Measurements from ENCODE around the gene STK32C. TPM values are rescaled to one million over a fixed set of nuclear protein-coding genes. Genes with fewer than 3 reads are reported as not detected.

Gene STK32C
- total RNA-seq, 1 experiment from 2014 or later, result 20.7 TPM

DNA sequence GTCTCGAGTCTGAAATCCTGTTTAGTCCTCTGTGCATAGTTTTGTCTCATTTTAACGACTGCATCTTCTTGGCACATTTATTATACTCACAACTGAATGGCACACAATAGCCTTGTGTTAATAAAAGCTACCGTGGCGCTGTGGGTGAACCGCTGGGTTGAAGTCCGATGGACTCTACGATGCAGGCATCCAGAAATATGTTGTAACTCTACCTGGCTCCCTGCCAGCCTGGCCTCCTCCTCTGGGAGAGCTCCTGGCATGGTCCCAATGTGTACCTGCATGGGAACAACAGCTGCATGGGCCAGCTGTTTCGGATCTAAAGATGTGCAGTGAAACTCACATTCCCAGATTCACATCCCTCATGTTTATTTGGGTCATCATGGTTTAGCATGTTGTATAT lies 124.7 kb downstream of the STK32C start:
- TF ChIP-seq, protein P1, sequence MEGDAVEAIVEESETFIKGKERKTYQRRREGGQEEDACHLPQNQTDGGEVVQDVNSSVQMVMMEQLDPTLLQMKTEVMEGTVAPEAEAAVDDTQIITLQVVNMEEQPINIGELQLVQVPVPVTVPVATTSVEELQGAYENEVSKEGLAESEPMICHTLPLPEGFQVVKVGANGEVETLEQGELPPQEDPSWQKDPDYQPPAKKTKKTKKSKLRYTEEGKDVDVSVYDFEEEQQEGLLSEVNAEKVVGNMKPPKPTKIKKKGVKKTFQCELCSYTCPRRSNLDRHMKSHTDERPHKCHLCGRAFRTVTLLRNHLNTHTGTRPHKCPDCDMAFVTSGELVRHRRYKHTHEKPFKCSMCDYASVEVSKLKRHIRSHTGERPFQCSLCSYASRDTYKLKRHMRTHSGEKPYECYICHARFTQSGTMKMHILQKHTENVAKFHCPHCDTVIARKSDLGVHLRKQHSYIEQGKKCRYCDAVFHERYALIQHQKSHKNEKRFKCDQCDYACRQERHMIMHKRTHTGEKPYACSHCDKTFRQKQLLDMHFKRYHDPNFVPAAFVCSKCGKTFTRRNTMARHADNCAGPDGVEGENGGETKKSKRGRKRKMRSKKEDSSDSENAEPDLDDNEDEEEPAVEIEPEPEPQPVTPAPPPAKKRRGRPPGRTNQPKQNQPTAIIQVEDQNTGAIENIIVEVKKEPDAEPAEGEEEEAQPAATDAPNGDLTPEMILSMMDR (IDR thresholded peaks at IDR 0.05; ENCODE audit: unreplicated experiment), result no peak
- ChIA-PET POLR2A (no interaction called here), CTCF (interaction anchor here (1.1 kb wide), 1 partner anchor 40 kb away, joined by 3 read pairs; no protein-coding TSS in a partner anchor)
- H3K27me3 Mint-ChIP-seq (ENCODE audit: insufficient read depth, unreplicated experiment), result peaks cover 22% of the 10 kb centered on the region
- BruUV-seq (replicated peaks), result no TSS peak
- H3K36me3 Mint-ChIP-seq (ENCODE audit: insufficient read depth, unreplicated experiment), result no peaks in the 10 kb centered on the region
- DNase-seq (ENCODE audit: unreplicated experiment), result peak; percentile 65
- intact Hi-C loops (cut with micrococcal nuclease), result no loop called here
- no peaks in the 10 kb centered on the region for H3K4me1 Mint-ChIP-seq (ENCODE audit: insufficient read depth, unreplicated experiment)
- no peak overlapping the region for H3K4me3 Mint-ChIP-seq (ENCODE audit: unreplicated experiment)
- no peak overlapping the region for H3K27ac Mint-ChIP-seq (ENCODE audit: low read depth, unreplicated experiment)
- no peaks in the 10 kb centered on the region for H3K9me3 Mint-ChIP-seq (ENCODE audit: unreplicated experiment)

DNA sequence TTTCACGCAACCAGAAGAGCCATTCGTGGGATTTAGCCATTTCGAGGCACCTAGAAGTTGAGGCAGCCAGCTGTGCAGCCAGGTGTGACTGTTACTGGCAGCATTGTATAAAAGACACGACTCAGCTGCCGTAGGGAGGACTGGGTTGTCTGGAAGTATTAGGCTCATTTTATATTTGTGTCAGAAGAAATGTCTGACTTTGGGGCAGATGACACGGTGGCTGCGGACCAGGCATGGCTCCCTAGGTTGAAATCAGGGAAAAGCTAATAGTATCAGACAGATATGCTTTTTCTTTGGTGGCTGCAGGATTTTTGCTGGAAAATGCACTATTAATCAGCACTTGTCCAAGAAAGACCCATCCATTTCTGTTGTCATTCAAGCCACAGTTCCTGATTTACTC lies 125.2 kb downstream of the STK32C start:
- ChIA-PET POLR2A (no interaction called here), CTCF (interaction anchor here (1.1 kb wide), 1 partner anchor 40 kb away, joined by 3 read pairs; no protein-coding TSS in a partner anchor)
- H3K4me3 Mint-ChIP-seq (ENCODE audit: unreplicated experiment), result no peak overlapping the region
- DNase-seq (ENCODE audit: unreplicated experiment), result no peak
- H3K27ac Mint-ChIP-seq (ENCODE audit: low read depth, unreplicated experiment), result no peak overlapping the region
- H3K27me3 Mint-ChIP-seq (ENCODE audit: insufficient read depth, unreplicated experiment), result peaks cover 23% of the 10 kb centered on the region
- TF ChIP-seq, protein P1 (IDR thresholded peaks at IDR 0.05; ENCODE audit: unreplicated experiment), result no peak
- no TSS peak for BruUV-seq (replicated peaks)
- intact Hi-C loops (cut with micrococcal nuclease), result no loop called here
- no peaks in the 10 kb centered on the region for H3K36me3 Mint-ChIP-seq (ENCODE audit: insufficient read depth, unreplicated experiment)
- H3K9me3 Mint-ChIP-seq (ENCODE audit: unreplicated experiment), result no peaks in the 10 kb centered on the region
- H3K4me1 Mint-ChIP-seq (ENCODE audit: insufficient read depth, unreplicated experiment), result no peaks in the 10 kb centered on the region

GRCh38 chr10:132181691-132182425 lies 125.9 kb downstream of the STK32C start:
- H3K4me1 Mint-ChIP-seq (ENCODE audit: insufficient read depth, unreplicated experiment), result no peaks in the 10 kb centered on the region
- DNase-seq (ENCODE audit: unreplicated experiment), result no peak
- ChIA-PET POLR2A (no interaction called here), CTCF (no interaction called here)
- no TSS peak for BruUV-seq (replicated peaks)
- no peaks in the 10 kb centered on the region for H3K36me3 Mint-ChIP-seq (ENCODE audit: insufficient read depth, unreplicated experiment)
- no peaks in the 10 kb centered on the region for H3K9me3 Mint-ChIP-seq (ENCODE audit: unreplicated experiment)
- no peak overlapping the region for H3K4me3 Mint-ChIP-seq (ENCODE audit: unreplicated experiment)
- no peak overlapping the region for H3K27ac Mint-ChIP-seq (ENCODE audit: low read depth, unreplicated experiment)
- peaks cover 26% of the 10 kb centered on the region for H3K27me3 Mint-ChIP-seq (ENCODE audit: insufficient read depth, unreplicated experiment)
- intact Hi-C loops (cut with micrococcal nuclease), result no loop called here
- TF ChIP-seq, protein P1 (IDR thresholded peaks at IDR 0.05; ENCODE audit: unreplicated experiment), result no peak

DNA sequence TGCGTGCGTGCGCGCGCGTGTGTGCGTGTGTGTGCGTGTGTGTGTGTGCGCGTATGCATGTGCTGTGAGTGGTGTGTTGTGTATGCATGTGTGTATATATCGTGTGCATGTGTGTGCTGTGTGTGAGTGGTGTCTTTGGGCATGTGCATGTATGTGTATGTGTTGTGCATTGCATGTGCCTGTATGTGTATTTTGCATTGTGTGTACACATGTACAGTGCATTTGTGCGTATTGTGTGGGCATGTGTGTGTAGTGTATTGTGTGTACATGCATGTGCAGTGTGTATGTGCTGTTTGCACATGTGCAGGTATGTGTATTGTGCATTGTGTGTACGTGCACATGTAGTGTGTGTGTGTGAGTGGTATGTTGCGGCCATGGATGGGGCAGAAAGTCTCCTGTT lies 127.0 kb downstream of the STK32C start:
- peaks cover 36% of the 10 kb centered on the region for H3K27me3 Mint-ChIP-seq (ENCODE audit: insufficient read depth, unreplicated experiment)
- H3K36me3 Mint-ChIP-seq (ENCODE audit: insufficient read depth, unreplicated experiment), result no peaks in the 10 kb centered on the region
- H3K4me3 Mint-ChIP-seq (ENCODE audit: unreplicated experiment), result no peak overlapping the region
- peak overlapping the region; percentile 54 for H3K27ac Mint-ChIP-seq (ENCODE audit: low read depth, unreplicated experiment)
- DNase-seq (ENCODE audit: unreplicated experiment), result no peak
- H3K9me3 Mint-ChIP-seq (ENCODE audit: unreplicated experiment), result no peaks in the 10 kb centered on the region
- ChIA-PET POLR2A (no interaction called here), CTCF (no interaction called here)
- no peaks in the 10 kb centered on the region for H3K4me1 Mint-ChIP-seq (ENCODE audit: insufficient read depth, unreplicated experiment)
- intact Hi-C loops (cut with micrococcal nuclease), result no loop called here
- no TSS peak for BruUV-seq (replicated peaks)
- TF ChIP-seq, protein P1 (IDR thresholded peaks at IDR 0.05; ENCODE audit: unreplicated experiment), result no peak
